H1 (cell line): Measurements from ENCODE around the gene GRM7. TPM values are rescaled to one million over a fixed set of nuclear protein-coding genes. Genes with fewer than 3 reads are reported as not detected.

Experiments
- CTCF ChIA-PET: fragments of 300-600 bp; sonication (Branson Sonifier 250); formaldehyde crosslinking; loops from one replicate; lab custom pipeline; 2021; ENCODE audit not compliant: partially characterized antibody; lab: Charles Lee
- POLR2A ChIA-PET: fragments of 300-600 bp; sonication (Branson Sonifier 250); formaldehyde crosslinking; loops from one replicate; lab custom pipeline; 2021; ENCODE audit warnings: inconsistent platforms; ENCODE audit not compliant: partially characterized antibody; lab: Charles Lee
- DNase-seq, 2 experiments: peaks; one replicate each; pipeline versions ENCODE4 v3.0.0 to v3.0.0-alpha.2; 2010 to 2022; ENCODE audit warnings: low spot score in 2 of 2, low read depth in 1 of 2, mixed read lengths in 1 of 2
- FAIRE-seq: peaks from 2 replicates; lab custom pipeline; 2011; peaks lifted over from hg19 to GRCh38; lab: Jason Lieb, UNC
- H2AFZ ChIP-seq: 2 replicates; pipeline ENCODE4 v1.8.1; 2012; ENCODE audit warnings: low read length, inconsistent platforms
- H2AK5ac ChIP-seq: 2 replicates; pipeline ENCODE4 v1.6.1; 2013; ENCODE audit warnings: low read depth, low read length
- H2BK120ac ChIP-seq: replicated peaks from 2 replicates; pipeline ENCODE3; 2013; ENCODE audit warnings: low read depth, low read length, inconsistent platforms
- H2BK12ac ChIP-seq: 2 replicates; pipeline ENCODE4 v1.6.1; 2013; ENCODE audit warnings: low read depth, low read length
- H2BK15ac ChIP-seq: 2 replicates; pipeline ENCODE4 v1.6.1; 2013; ENCODE audit warnings: low read length
- H2BK20ac ChIP-seq: 2 replicates; pipeline ENCODE4 v1.6.1; 2013; ENCODE audit warnings: low read length
- H2BK5ac ChIP-seq: 2 replicates; pipeline ENCODE4 v1.6.1; 2013; ENCODE audit warnings: low read depth, low read length
- H3K14ac ChIP-seq: 2 replicates; pipeline ENCODE4 v1.6.1; 2013; ENCODE audit warnings: inconsistent platforms; ENCODE audit not compliant: insufficient read length
- H3K18ac ChIP-seq: 2 replicates; pipeline ENCODE4 v1.6.1; 2013; ENCODE audit warnings: low read length; ENCODE audit errors: extremely low read depth
- H3K23ac ChIP-seq: 2 replicates; pipeline ENCODE4 v1.6.1; 2013; ENCODE audit warnings: inconsistent platforms; ENCODE audit not compliant: insufficient read length
- H3K23me2 ChIP-seq: 2 replicates; pipeline ENCODE4 v1.6.1; 2013; ENCODE audit warnings: low read depth, low read length
- H3K27ac ChIP-seq: 2 replicates; pipeline ENCODE4 v1.6.1; 2011; ENCODE audit warnings: low read depth, low read length, inconsistent platforms
- H3K27me3 ChIP-seq, 4 experiments: replicated peaks in 1 of 4; 1 replicate in 1 of 4; 2 replicates in 3 of 4; pipeline versions ENCODE4 v1.6.1 to v1.8.1; 2011 to 2013; ENCODE audit warnings: low read length in 3 of 4, mild to moderate bottlenecking in 3 of 4, inconsistent platforms in 2 of 4, mixed read lengths in 2 of 4, moderate library complexity in 1 of 4; ENCODE audit not compliant: control insufficient read depth in 3 of 4, insufficient read depth in 3 of 4; ENCODE audit errors: extremely low read depth in 1 of 4
- H3K36me3 ChIP-seq, 4 experiments: 2 replicates each; pipeline versions ENCODE4 v1.6.1 to v1.8.1; 2011 to 2013; ENCODE audit warnings: mild to moderate bottlenecking in 4 of 4, low read length in 3 of 4, moderate library complexity in 2 of 4, control low read depth in 1 of 4, inconsistent platforms in 1 of 4; ENCODE audit not compliant: insufficient read depth in 4 of 4, control insufficient read depth in 2 of 4
- H3K4ac ChIP-seq: replicated peaks from 2 replicates; pipeline ENCODE3; 2013; ENCODE audit warnings: low read length, low read depth, mixed read lengths, inconsistent platforms; ENCODE audit not compliant: insufficient read length
- H3K4me1 ChIP-seq, 4 experiments: replicated peaks in 1 of 4; 1 replicate in 1 of 4; 2 replicates in 3 of 4; pipeline versions ENCODE4 v1.6.1 to v1.8.1; 2011 to 2013; ENCODE audit warnings: low read length in 3 of 4, inconsistent platforms in 2 of 4, mixed read lengths in 1 of 4; ENCODE audit not compliant: insufficient read depth in 4 of 4, control insufficient read depth in 3 of 4
- H3K4me2 ChIP-seq, 2 experiments: 2 replicates each; pipeline versions ENCODE4 v1.6.1 to v1.8.1; 2011 to 2013; ENCODE audit warnings: low read depth in 2 of 2, low read length in 2 of 2, control low read depth in 1 of 2, inconsistent platforms in 1 of 2, mild to moderate bottlenecking in 1 of 2; ENCODE audit not compliant: insufficient read depth in 1 of 2
- H3K4me3 ChIP-seq, 4 experiments: fragments of 200-600, 300-600 bp in 1 of 4; sonication (generic), shearing (Covaris generic), sonication (Bioruptor Twin) in 1 of 4; 2 replicates each; pipeline versions ENCODE4 v1.5.1 to v1.8.1; 2011 to 2016; ENCODE audit warnings: low read length in 4 of 4, low read depth in 3 of 4, control low read depth in 2 of 4, inconsistent platforms in 2 of 4, mild to moderate bottlenecking in 2 of 4, mixed read lengths in 1 of 4, moderate library complexity in 1 of 4; ENCODE audit not compliant: insufficient read depth in 2 of 4; ENCODE audit errors: extremely low read depth in 1 of 4
- H3K56ac ChIP-seq: replicated peaks from 2 replicates; pipeline ENCODE3; 2013; ENCODE audit warnings: low read depth, mild to moderate bottlenecking, mixed read lengths, low read length, inconsistent platforms; ENCODE audit not compliant: insufficient read length
- H3K79me1 ChIP-seq: 2 replicates; pipeline ENCODE4 v1.6.1; 2013; ENCODE audit warnings: low read depth, low read length, control low read depth
- H3K79me2 ChIP-seq, 2 experiments: 2 replicates each; pipeline versions ENCODE4 v1.6.1 to v1.8.1; 2012 to 2013; ENCODE audit warnings: low read length in 2 of 2, mild to moderate bottlenecking in 2 of 2, inconsistent platforms in 1 of 2; ENCODE audit not compliant: insufficient read depth in 2 of 2, control insufficient read depth in 1 of 2
- H3K9ac ChIP-seq, 4 experiments: replicated peaks in 1 of 4; 1 replicate in 1 of 4; 2 replicates in 3 of 4; pipeline versions ENCODE4 v1.6.1 to v1.8.1; 2011 to 2013; ENCODE audit warnings: low read depth in 3 of 4, low read length in 3 of 4, control low read depth in 2 of 4, mild to moderate bottlenecking in 2 of 4, moderate library complexity in 2 of 4, inconsistent platforms in 1 of 4; ENCODE audit errors: extremely low read depth in 1 of 4
- H3K9me3 ChIP-seq, 2 experiments: 2 replicates each; pipeline versions ENCODE4 v1.6.1 to v1.8.1; 2012 to 2013; ENCODE audit warnings: mild to moderate bottlenecking in 2 of 2, moderate library complexity in 2 of 2, control low read depth in 1 of 2, inconsistent platforms in 1 of 2, low read depth in 1 of 2, low read length in 1 of 2, mixed read lengths in 1 of 2; ENCODE audit not compliant: insufficient read depth in 2 of 2
- H4K20me1 ChIP-seq, 2 experiments: replicated peaks in 1 of 2; 2 replicates each; pipeline versions ENCODE3 to v1.8.1; 2011 to 2013; ENCODE audit warnings: inconsistent platforms in 2 of 2, low read length in 2 of 2, mild to moderate bottlenecking in 1 of 2; ENCODE audit not compliant: insufficient read depth in 2 of 2, control insufficient read depth in 1 of 2
- H4K5ac ChIP-seq: 2 replicates; pipeline ENCODE4 v1.6.1; 2013; ENCODE audit warnings: low read length, low read depth, mixed read lengths, inconsistent platforms; ENCODE audit not compliant: insufficient read length
- H4K8ac ChIP-seq: 2 replicates; pipeline ENCODE4 v1.8.0; 2013; ENCODE audit warnings: mild to moderate bottlenecking, moderate library complexity, low read length, inconsistent platforms; ENCODE audit not compliant: insufficient read depth; ENCODE audit errors: extremely low read depth
- H4K91ac ChIP-seq: replicated peaks from 2 replicates; pipeline ENCODE3; 2013; ENCODE audit warnings: low read length, mixed read lengths, inconsistent platforms; ENCODE audit not compliant: insufficient read length
- CBX5 ChIP-seq: fragments of 300-800, 300-1000 bp; sonication (generic); IDR thresholded peaks from 2 replicates; pipeline ENCODE4 v1.7.1; 2016; ENCODE audit warnings: antibody characterized with exemption, low read length, low read depth
- CHD2 ChIP-seq: IDR thresholded peaks from 2 replicates; pipeline ENCODE4 v1.6.1; 2012; ENCODE audit warnings: low read length, improper control_type of control experiment
- RAD21 ChIP-seq, 2 experiments: IDR thresholded peaks in 1 of 2; conservative IDR thresholded peaks in 1 of 2; 2 replicates each; pipeline ENCODE4 v1.6.1; 2011; ENCODE audit warnings: low read depth in 2 of 2, low read length in 2 of 2, improper control_type of control experiment in 1 of 2, inconsistent platforms in 1 of 2, mild to moderate bottlenecking in 1 of 2, moderate library complexity in 1 of 2
- WGBS, 2 experiments: shearing (Covaris generic) in 1 of 2; methylation state at CpG; one replicate each; pipeline versions ENCODE4 v1.1.6 to v1.1.7; 2013 to 2015; ENCODE audit warnings: low lambda C conversion rate in 2 of 2, mixed read lengths in 2 of 2, inconsistent platforms in 1 of 2, low coverage in 1 of 2, missing lambda C conversion rate in 1 of 2; ENCODE audit not compliant: insufficient replicate concordance in 2 of 2, insufficient coverage in 1 of 2, insufficient read length in 1 of 2; ENCODE audit errors: extremely low coverage in 1 of 2, missing lambda C conversion rate in 1 of 2; 5-methylcytosine and 5-hydroxymethylcytosine counted together
- polyA plus RNA-seq, 7 experiments: library from polyadenylated mRNA; depleted of rRNA in 3 of 7; stranded (reverse) in 5 of 7; unstranded in 2 of 7; fragments of >200 nt in 5 of 7; fragments of 200-250 nt in 2 of 7; gene quantifications; 1 replicate in 5 of 7; 2 replicates in 1 of 7; 4 replicates in 1 of 7; pipeline versions ENCODE4 v1.2.1 to v1.2.3, GENCODE V29; 2011 to 2013; ENCODE audit warnings: missing spikeins in 2 of 7, mixed read lengths in 2 of 7
- total RNA-seq: library from RNA; stranded (reverse); fragmentation: NEBNext Ultra II Directional; extraction: Animal tissue kit (Norgen Biotek cat#: 25700); gene quantifications from 2 replicates; pipeline ENCODE4 v1.2.1, GENCODE V29; 2021
- TF ChIP-seq, protein P1 (sequence below): IDR thresholded peaks from 2 replicates; pipeline ENCODE4 v1.6.1; 2012; ENCODE audit warnings: inconsistent platforms

GRM7 gene
- total and polyA plus RNA-seq, 2 of the 8 experiments (the other 6 are each of a cell fraction or from before 2014, with no cell fraction given), result 0.17 to 0.24 TPM

DNA sequence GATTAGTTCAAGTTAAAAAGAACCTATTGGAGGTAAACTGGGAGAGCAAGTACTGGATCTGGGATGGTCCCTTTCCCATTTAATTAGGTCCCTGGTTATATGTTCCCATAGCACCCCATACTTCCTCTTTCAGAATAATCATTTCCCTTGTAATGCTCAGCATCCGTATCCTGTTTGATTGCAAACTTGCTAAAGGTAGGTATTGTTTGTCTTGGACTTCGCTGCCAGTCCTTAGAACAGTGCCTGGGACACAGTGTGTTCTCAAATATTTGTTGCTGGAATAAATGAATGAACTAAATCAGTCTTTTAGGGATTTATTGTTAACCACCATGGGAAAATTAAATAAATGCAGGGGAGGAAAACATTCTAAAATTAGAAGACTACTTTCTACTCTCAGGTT lies 299.8 kb downstream of the GRM7 start:
- no peaks in the 10 kb centered on the region for H3K36me3 ChIP-seq
- FAIRE-seq (no peak), DNase-seq (no peak)
- no peak overlapping the region for H2BK12ac ChIP-seq
- H3K23ac ChIP-seq, result no peak overlapping the region
- H4K91ac ChIP-seq, result no peak overlapping the region
- no peaks in the 10 kb centered on the region for H3K9me3 ChIP-seq
- H3K4me2 ChIP-seq, result no peak overlapping the region
- H3K4ac ChIP-seq, result no peak overlapping the region
- TF ChIP-seq, protein P1, sequence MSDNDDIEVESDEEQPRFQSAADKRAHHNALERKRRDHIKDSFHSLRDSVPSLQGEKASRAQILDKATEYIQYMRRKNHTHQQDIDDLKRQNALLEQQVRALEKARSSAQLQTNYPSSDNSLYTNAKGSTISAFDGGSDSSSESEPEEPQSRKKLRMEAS, result no peak
- TF ChIP-seq CHD2 (no peak), RAD21 (IDR thresholded peaks at IDR 0.05 in 1 of 2, conservative IDR thresholded peaks at IDR 0.05 in 1 of 2; ENCODE audit: low read depth in 2 of 2, low read length in 2 of 2) (no peak), CBX5 (no peak)
- no peak overlapping the region for H2BK15ac ChIP-seq
- H3K79me1 ChIP-seq, result no peaks in the 10 kb centered on the region
- no peak overlapping the region for H3K56ac ChIP-seq
- no peak overlapping the region for H3K4me3 ChIP-seq
- H3K9ac ChIP-seq, result no peak overlapping the region
- H3K79me2 ChIP-seq, result no peaks in the 10 kb centered on the region
- no peak overlapping the region for H2AFZ ChIP-seq
- no peak overlapping the region for H4K5ac ChIP-seq
- H4K8ac ChIP-seq, result no peak overlapping the region
- no peak overlapping the region for H3K18ac ChIP-seq
- H2BK20ac ChIP-seq, result no peak overlapping the region
- no peaks in the 10 kb centered on the region for H3K4me1 ChIP-seq
- no peak overlapping the region for H2BK5ac ChIP-seq
- H2AK5ac ChIP-seq, result no peak overlapping the region
- H3K27me3 ChIP-seq, result no peaks in the 10 kb centered on the region
- CTCF ChIA-PET, result no interaction called here
- no peaks in the 10 kb centered on the region for H3K23me2 ChIP-seq
- POLR2A ChIA-PET, result no interaction called here
- no peak overlapping the region for H2BK120ac ChIP-seq
- 90% methylated on average over 2 of the region's 2 CpGs; no CpG with 5 or more reads in 1 of the 2 experiments for WGBS, 2 experiments
- H3K14ac ChIP-seq, result no peak overlapping the region
- H4K20me1 ChIP-seq, result no peaks in the 10 kb centered on the region
- no peak overlapping the region for H3K27ac ChIP-seq
